Suppressor macrophage (primary cell): Measurements from ENCODE around the gene CYP46A1.
A peak's percentile ranks its signal among the peaks of the same experiment; 100 is the strongest.

ENCODE experiments used
- DNase-seq, 4 experiments: peaks; one replicate each; pipeline ENCODE4 v3.0.0-alpha.2; 2020 to 2022

The CYP46A1 gene

GRCh38 chr14:99730876-99731546 is 46.9 kb downstream of the CYP46A1 start:
- DNase-seq: no peak

- no peak for DNase-seq
Observed at GRCh38 chr14:99731547-99732435, 47.7 kb downstream of the CYP46A1 start.

GRCh38 chr14:99732436-99733210 is 48.5 kb downstream of the CYP46A1 start:
- no peak for DNase-seq

GRCh38 chr14:99733211-99733539 is 49.1 kb downstream of the CYP46A1 start:
- no peak for DNase-seq

- peak; percentile 36 to 71 (median 52) for DNase-seq
Observed at GRCh38 chr14:99733540-99734405, 49.7 kb downstream of the CYP46A1 start.

- DNase-seq: no peak
Observed at GRCh38 chr14:99734406-99735051, 50.4 kb downstream of the CYP46A1 start.

- DNase-seq: no peak
Observed at GRCh38 chr14:99735189-99736135, 51.4 kb downstream of the CYP46A1 start.

- DNase-seq: no peak
Observed at GRCh38 chr14:99736603-99737371, 52.7 kb downstream of the CYP46A1 start.

- peak in 2 of 4 experiments; percentile 12 to 29 for DNase-seq
Observed at GRCh38 chr14:99737451-99737951, 53.4 kb downstream of the CYP46A1 start.

GRCh38 chr14:99737956-99738667 is 54.0 kb downstream of the CYP46A1 start:
- DNase-seq: no peak

- DNase-seq: no peak
Observed at GRCh38 chr14:99740411-99740810, 56.3 kb downstream of the CYP46A1 start.

- no peak for DNase-seq
Observed at GRCh38 chr14:99741227-99741976, 57.3 kb downstream of the CYP46A1 start.

GRCh38 chr14:99742074-99742473 is 58.0 kb downstream of the CYP46A1 start:
- DNase-seq: no peak

- DNase-seq: no peak
Observed at GRCh38 chr14:99742509-99743487, 58.7 kb downstream of the CYP46A1 start.

GRCh38 chr14:99744199-99744872 is 60.2 kb downstream of the CYP46A1 start:
- DNase-seq: no peak

- no peak for DNase-seq
Observed at GRCh38 chr14:99744873-99745224, 60.8 kb downstream of the CYP46A1 start.
